ENCODE data around the gene EIF5. TPM values are rescaled to one million over a fixed set of nuclear protein-coding genes. Genes with fewer than 3 reads are reported as not detected.
A peak's percentile ranks its signal among the peaks of the same experiment; 100 is the strongest.

The EIF5 gene
- total RNA-seq, 2 experiments from 2014 or later = 237 to 292 TPM

GRCh38 chr14:103392572-103392971, 58.5 kb downstream of the EIF5 start:
- Histone ChIP-seq H3K36me3 (ENCODE audit: insufficient read depth, low read length) (peaks cover 16% of the 10 kb centered on the region), H3K4me3 (ENCODE audit: low read depth, low read length, poor library complexity, severe bottlenecking) (no peak overlapping the region), H3K9me2 (ENCODE audit: insufficient read depth, low read length) (no peaks in the 10 kb centered on the region), H2AFZ (ENCODE audit: low read length) (no peak overlapping the region), H3K4me2 (ENCODE audit: low read length) (0 out of 2 replicates have a peak overlapping the region, but pooled peaks have one; percentile 16), H4K20me1 (ENCODE audit: insufficient read depth, low read length) (peaks cover 32% of the 10 kb centered on the region), H3K4me1 (ENCODE audit: insufficient read depth, low read length, poor library complexity, severe bottlenecking) (peaks cover 44% of the 10 kb centered on the region), H3K27ac (ENCODE audit: low read depth, low read length, poor library complexity, severe bottlenecking) (no peak overlapping the region), H3K79me2 (ENCODE audit: insufficient read depth, low read depth, low read length) (peaks cover 99% of the 10 kb centered on the region), H3K9me3 (ENCODE audit: low read length) (no peaks in the 10 kb centered on the region)
- ChIA-PET POLR2A (interaction anchor here (0.5 to 0.9 kb wide), 4 partner anchors 11 to 31 kb away, joined by 3 read pairs; no protein-coding TSS in a partner anchor), CTCF (ENCODE audit: unreplicated experiment) (interaction anchor here (0.8 kb wide), 1 partner anchor 24 kb away, joined by 5 read pairs; no protein-coding TSS in a partner anchor)
- TF ChIP-seq EZH2phosphoT487 (IDR thresholded peaks at IDR 0.05; ENCODE audit: borderline replicate concordance, low read depth, low read length) (no peak), CTCF (conservative IDR thresholded peaks at IDR 0.05; ENCODE audit: low read length) (no peak)
- DNase-seq (ENCODE audit: low spot score) = no peak
- intact Hi-C loops (cut with micrococcal nuclease; ENCODE audit: unreplicated experiment) = no loop called here
- no TSS peak for BruUV-seq (replicated peaks)

GRCh38 chr14:103393070-103393469, 59.0 kb downstream of the EIF5 start:
- Histone ChIP-seq H3K79me2 (ENCODE audit: insufficient read depth, low read depth, low read length) (peaks cover 99% of the 10 kb centered on the region), H2AFZ (ENCODE audit: low read length) (no peak overlapping the region), H3K4me1 (ENCODE audit: insufficient read depth, low read length, poor library complexity, severe bottlenecking) (peaks cover 40% of the 10 kb centered on the region), H3K9me3 (ENCODE audit: low read length) (no peaks in the 10 kb centered on the region), H4K20me1 (ENCODE audit: insufficient read depth, low read length) (peaks cover 37% of the 10 kb centered on the region), H3K9me2 (ENCODE audit: insufficient read depth, low read length) (no peaks in the 10 kb centered on the region), H3K4me2 (ENCODE audit: low read length) (no peak overlapping the region), H3K4me3 (ENCODE audit: low read depth, low read length, poor library complexity, severe bottlenecking) (no peak overlapping the region), H3K36me3 (ENCODE audit: insufficient read depth, low read length) (peaks cover 13% of the 10 kb centered on the region), H3K27ac (ENCODE audit: low read depth, low read length, poor library complexity, severe bottlenecking) (no peak overlapping the region)
- no TSS peak for BruUV-seq (replicated peaks)
- CTCF ChIA-PET (ENCODE audit: unreplicated experiment) = interaction anchor here (0.8 kb wide), 1 partner anchor 23 kb away, joined by 5 read pairs; no protein-coding TSS in a partner anchor
- DNase-seq (ENCODE audit: low spot score) = no peak
- POLR2A ChIA-PET = interaction anchor here (0.5 to 1.9 kb wide), 6 partner anchors 11 to 158 kb away, joined by 3 to 12 read pairs (median 3); no protein-coding TSS in a partner anchor
- intact Hi-C loops (cut with micrococcal nuclease; ENCODE audit: unreplicated experiment) = no loop called here
- no peak for TF ChIP-seq EZH2phosphoT487 (IDR thresholded peaks at IDR 0.05; ENCODE audit: borderline replicate concordance, low read depth, low read length)
- TF ChIP-seq CTCF (conservative IDR thresholded peaks at IDR 0.05; ENCODE audit: low read length) = no peak

Measured in OCI-LY7 (cell line).